OCI-LY1 (cell line): ENCODE measurements around the gene UNC13D.
"Not testable (repeated sequence)": the region's sequence is repeated elsewhere in the genome, so short reads cannot be mapped to it uniquely, and the experiment has no call there.

ENCODE experiments used
- EZH2 ChIP-seq: fragments of 200-600 bp; sonication (generic), shearing (Covaris generic); IDR thresholded peaks from 2 replicates; pipeline ENCODE4 v1.8.0; 2017; ENCODE audit warnings: borderline replicate concordance, mixed run types, mild to moderate bottlenecking, antibody characterized with exemption, low read length, moderate library complexity, mixed read lengths
- TF ChIP-seq, protein P1 (sequence below): fragments of 200-600 bp; sonication (generic), shearing (Covaris generic); IDR thresholded peaks from 2 replicates; pipeline ENCODE4 v1.5.1; 2017; ENCODE audit warnings: mild to moderate bottlenecking, antibody characterized with exemption, low read length, moderate library complexity, mixed read lengths

DNA sequence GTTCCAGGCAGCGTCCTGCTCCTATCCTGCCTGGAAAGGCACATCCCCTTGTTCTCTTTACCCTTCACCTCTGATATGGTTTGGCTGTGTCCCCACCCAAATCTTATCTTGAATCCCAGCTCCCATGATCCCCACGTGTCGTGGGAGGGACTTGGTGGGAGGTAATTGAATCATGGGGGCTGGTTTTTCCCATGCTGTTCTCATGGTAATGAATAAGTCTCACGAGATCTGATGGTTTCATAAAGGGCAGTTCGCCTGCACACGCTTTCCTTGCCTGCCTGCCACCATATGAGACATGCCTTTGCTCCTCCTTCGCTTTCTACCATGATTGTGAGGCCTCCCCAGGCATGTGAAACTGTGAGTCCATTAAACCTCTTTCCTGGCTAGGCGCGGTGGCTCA is 41.7 kb upstream of the UNC13D start:
- TF ChIP-seq, protein P1, sequence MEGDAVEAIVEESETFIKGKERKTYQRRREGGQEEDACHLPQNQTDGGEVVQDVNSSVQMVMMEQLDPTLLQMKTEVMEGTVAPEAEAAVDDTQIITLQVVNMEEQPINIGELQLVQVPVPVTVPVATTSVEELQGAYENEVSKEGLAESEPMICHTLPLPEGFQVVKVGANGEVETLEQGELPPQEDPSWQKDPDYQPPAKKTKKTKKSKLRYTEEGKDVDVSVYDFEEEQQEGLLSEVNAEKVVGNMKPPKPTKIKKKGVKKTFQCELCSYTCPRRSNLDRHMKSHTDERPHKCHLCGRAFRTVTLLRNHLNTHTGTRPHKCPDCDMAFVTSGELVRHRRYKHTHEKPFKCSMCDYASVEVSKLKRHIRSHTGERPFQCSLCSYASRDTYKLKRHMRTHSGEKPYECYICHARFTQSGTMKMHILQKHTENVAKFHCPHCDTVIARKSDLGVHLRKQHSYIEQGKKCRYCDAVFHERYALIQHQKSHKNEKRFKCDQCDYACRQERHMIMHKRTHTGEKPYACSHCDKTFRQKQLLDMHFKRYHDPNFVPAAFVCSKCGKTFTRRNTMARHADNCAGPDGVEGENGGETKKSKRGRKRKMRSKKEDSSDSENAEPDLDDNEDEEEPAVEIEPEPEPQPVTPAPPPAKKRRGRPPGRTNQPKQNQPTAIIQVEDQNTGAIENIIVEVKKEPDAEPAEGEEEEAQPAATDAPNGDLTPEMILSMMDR: not testable (repeated sequence)
- TF ChIP-seq EZH2: not testable (repeated sequence)
